ENCODE results near the gene VCL. TPM values are rescaled to one million over a fixed set of nuclear protein-coding genes. Genes with fewer than 3 reads are reported as not detected.
"Not testable (repeated sequence)": the region's sequence is repeated elsewhere in the genome, so short reads cannot be mapped to it uniquely, and the experiment has no call there.

VCL gene
- total RNA-seq, 4 donors from 2014 or later: 54.8 to 92.9 (median 64.7) TPM

GRCh38 chr10:74024600-74024999, 26.7 kb downstream of the VCL start:
- peaks cover 19% of the 10 kb centered on the region for H3K4me1 ChIP-seq

GRCh38 chr10:74025380-74025978, 27.6 kb downstream of the VCL start:
- no peak for DNase-seq (ENCODE audit: low spot score in 2 of 2)
- Histone ChIP-seq H3K27me3 (no peaks in the 10 kb centered on the region), H3K4me1 (peaks cover 21% of the 10 kb centered on the region), H3K4me3 (no peak overlapping the region), H3K36me3 (no peaks in the 10 kb centered on the region), H3K27ac (no peak overlapping the region), H3K9me3 (no peaks in the 10 kb centered on the region)
- TF ChIP-seq CTCF (IDR thresholded peaks at IDR 0.05) (no peak), POLR2AphosphoS5 (IDR thresholded peaks at IDR 0.05) (no peak), POLR2A (IDR thresholded peaks at IDR 0.05) (no peak), EP300 (IDR thresholded peaks at IDR 0.05) (no peak)
- 72% methylated on average over 5 of the region's 5 CpGs for WGBS

More at GRCh38 chr10:74024600-74024999, 26.7 kb downstream of the VCL start:
- no peak for DNase-seq (ENCODE audit: low spot score in 2 of 2)
- no peaks in the 10 kb centered on the region for H3K9me3 ChIP-seq
- H3K4me3 ChIP-seq: no peak overlapping the region
- no peak for TF ChIP-seq CTCF (IDR thresholded peaks at IDR 0.05)
- TF ChIP-seq EP300 (IDR thresholded peaks at IDR 0.05): no peak
- TF ChIP-seq POLR2AphosphoS5 (IDR thresholded peaks at IDR 0.05): no peak
- TF ChIP-seq POLR2A (IDR thresholded peaks at IDR 0.05): no peak
- H3K27me3 ChIP-seq: no peaks in the 10 kb centered on the region
- H3K36me3 ChIP-seq: no peaks in the 10 kb centered on the region
- no peak overlapping the region for H3K27ac ChIP-seq

- Histone ChIP-seq H3K4me3 (no peak overlapping the region), H3K9me3 (no peaks in the 10 kb centered on the region), H3K27ac (no peak overlapping the region), H3K36me3 (no peaks in the 10 kb centered on the region), H3K27me3 (no peaks in the 10 kb centered on the region), H3K4me1 (peaks cover 24% of the 10 kb centered on the region)
- TF ChIP-seq POLR2AphosphoS5 (IDR thresholded peaks at IDR 0.05): no peak
- TF ChIP-seq POLR2A (IDR thresholded peaks at IDR 0.05): no peak
- 41% methylated on average over 3 of the region's 3 CpGs for WGBS
- no peak for DNase-seq (ENCODE audit: low spot score in 2 of 2)
Observed at GRCh38 chr10:74026428-74027015, 28.6 kb downstream of the VCL start.

- peaks cover 16% of the 10 kb centered on the region for H3K4me1 ChIP-seq
- H3K4me3 ChIP-seq: no peak overlapping the region
- no peaks in the 10 kb centered on the region for H3K36me3 ChIP-seq
- 90% methylated on average over 2 of the region's 2 CpGs for WGBS
- H3K9me3 ChIP-seq: no peaks in the 10 kb centered on the region
- TF ChIP-seq POLR2A (IDR thresholded peaks at IDR 0.05) (no peak), CTCF (IDR thresholded peaks at IDR 0.05) (no peak), POLR2AphosphoS5 (IDR thresholded peaks at IDR 0.05) (no peak), EP300 (IDR thresholded peaks at IDR 0.05) (no peak)
- H3K27me3 ChIP-seq: no peaks in the 10 kb centered on the region
- H3K27ac ChIP-seq: no peak overlapping the region
- DNase-seq (ENCODE audit: low spot score in 2 of 2): no peak
Observed at GRCh38 chr10:74027702-74028101, 29.8 kb downstream of the VCL start.

GRCh38 chr10:74029943-74030342, 32.0 kb downstream of the VCL start:
- WGBS: 65% methylated on average over 1 of the region's 1 CpG
- TF ChIP-seq CTCF (IDR thresholded peaks at IDR 0.05) (no peak), EP300 (IDR thresholded peaks at IDR 0.05) (no peak), POLR2AphosphoS5 (IDR thresholded peaks at IDR 0.05) (no peak), POLR2A (IDR thresholded peaks at IDR 0.05) (no peak)
- Histone ChIP-seq H3K4me1 (peaks cover 12% of the 10 kb centered on the region), H3K27me3 (no peaks in the 10 kb centered on the region), H3K4me3 (no peak overlapping the region), H3K27ac (no peak overlapping the region), H3K36me3 (no peaks in the 10 kb centered on the region), H3K9me3 (no peaks in the 10 kb centered on the region)
- no peak for DNase-seq (ENCODE audit: low spot score in 2 of 2)

- H3K9me3 ChIP-seq; H3K27me3 ChIP-seq; H3K4me3 ChIP-seq; H3K36me3 ChIP-seq; H3K27ac ChIP-seq; DNase-seq (ENCODE audit: low spot score in 2 of 2): not testable (repeated sequence)
- H3K4me1 ChIP-seq: peaks cover 13% of the 10 kb centered on the region
- WGBS: 90% methylated on average over 1 of the region's 1 CpG
Observed at GRCh38 chr10:74032208-74032607, 34.3 kb downstream of the VCL start.

All from suprapubic skin (tissue), 4 donors.